Measurements from ENCODE around the gene ZBTB22.
"Not testable (repeated sequence)": the region's sequence is repeated elsewhere in the genome, so short reads cannot be mapped to it uniquely, and the experiment has no call there.

The ZBTB22 gene

GRCh38 chr6:33317669-33318425, at the start of gene ZBTB22:
Gene ZBTB22 (minus strand): TSS chr6:33317744. CDS start chr6:33316916, 828 bp downstream.
- peak; percentile 97 for DNase-seq

- no peak for DNase-seq
Measured at GRCh38 chr6:33367009-33367714, 49.6 kb upstream of the ZBTB22 start.

GRCh38 chr6:33365206-33365971, 47.8 kb upstream of the ZBTB22 start:
- not testable (repeated sequence) for DNase-seq

- DNase-seq = not testable (repeated sequence)
Measured at GRCh38 chr6:33364475-33365205, 47.1 kb upstream of the ZBTB22 start.

- DNase-seq = not testable (repeated sequence)
Measured at GRCh38 chr6:33363486-33363885, 45.9 kb upstream of the ZBTB22 start.

- DNase-seq = no peak
Measured at GRCh38 chr6:33359331-33359730, 41.8 kb upstream of the ZBTB22 start.

- DNase-seq = not testable (repeated sequence)
Measured at GRCh38 chr6:33357160-33357871, 39.8 kb upstream of the ZBTB22 start.

- no peak for DNase-seq
Measured at GRCh38 chr6:33356295-33356694, 38.8 kb upstream of the ZBTB22 start.

GRCh38 chr6:33355860-33356259, 38.3 kb upstream of the ZBTB22 start:
- not testable (repeated sequence) for DNase-seq

- no peak for DNase-seq
Measured at GRCh38 chr6:33347816-33348215, 30.3 kb upstream of the ZBTB22 start.

- not testable (repeated sequence) for DNase-seq
Measured at GRCh38 chr6:33346972-33347371, 29.4 kb upstream of the ZBTB22 start.

- DNase-seq = peak; percentile 33
Measured at GRCh38 chr6:33344701-33345697, 27.5 kb upstream of the ZBTB22 start.

- DNase-seq = no peak
Measured at GRCh38 chr6:33343953-33344611, 26.5 kb upstream of the ZBTB22 start.

GRCh38 chr6:33343606-33343952, 26.0 kb upstream of the ZBTB22 start:
- DNase-seq = not testable (repeated sequence)

- DNase-seq = no peak
Measured at GRCh38 chr6:33339193-33339592, 21.6 kb upstream of the ZBTB22 start.

- DNase-seq = no peak
Measured at GRCh38 chr6:33336495-33336894, 19.0 kb upstream of the ZBTB22 start.

- no peak for DNase-seq
Measured at GRCh38 chr6:33335916-33336315, 18.4 kb upstream of the ZBTB22 start.

- no peak for DNase-seq
Measured at GRCh38 chr6:33333666-33334065, 16.1 kb upstream of the ZBTB22 start.

GRCh38 chr6:33330736-33331135, 13.2 kb upstream of the ZBTB22 start:
- DNase-seq = no peak

- DNase-seq = no peak
Measured at GRCh38 chr6:33329058-33329457, 11.5 kb upstream of the ZBTB22 start.

All from DMS 273 treated with DMSO at 0.1 percent for 48 hours (cell line).